Neutrophil (primary cell): ENCODE results near the gene ENDOU.

Source experiments
- H3K27ac ChIP-seq: fragments of 200-600 bp; sonication (generic); 2 replicates; pipeline ENCODE4 v1.5.1; 2016; ENCODE audit warnings: mild to moderate bottlenecking, moderate library complexity
- H3K27me3 ChIP-seq: fragments of 200-600 bp; sonication (generic); 2 replicates; pipeline ENCODE4 v1.6.0; 2016; ENCODE audit warnings: mild to moderate bottlenecking
- H3K36me3 ChIP-seq: fragments of 200-600 bp; sonication (generic); 2 replicates; pipeline ENCODE4 v1.5.1; 2017
- H3K4me1 ChIP-seq, 2 experiments: fragments of 200-600 bp in 1 of 2; sonication (generic) in 1 of 2; 1 replicate in 1 of 2; 2 replicates in 1 of 2; pipeline versions ENCODE4 v1.5.1 to v1.6.1; 2013 to 2016; ENCODE audit warnings: low read depth in 1 of 2, low read length in 1 of 2, mild to moderate bottlenecking in 1 of 2, moderate library complexity in 1 of 2; ENCODE audit not compliant: control insufficient read depth in 1 of 2, insufficient read depth in 1 of 2
- H3K4me3 ChIP-seq, 2 experiments: fragments of 200-600 bp in 1 of 2; sonication (generic) in 1 of 2; 1 replicate in 1 of 2; 2 replicates in 1 of 2; pipeline ENCODE4 v1.5.1; 2013 to 2016; ENCODE audit warnings: low read depth in 1 of 2, low read length in 1 of 2, mild to moderate bottlenecking in 1 of 2, moderate library complexity in 1 of 2
- H3K9me3 ChIP-seq: fragments of 200-600 bp; sonication (generic); 2 replicates; pipeline ENCODE4 v1.5.1; 2016
- TF ChIP-seq, protein P1 (sequence below): fragments of 200-600 bp; sonication (generic); IDR thresholded peaks from 2 replicates; pipeline ENCODE4 v1.5.1; 2016; ENCODE audit warnings: antibody characterized with exemption

ENDOU gene

GRCh38 chr12:47705229-47705565, 20.1 kb downstream of the ENDOU start:
- TF ChIP-seq, protein P1, sequence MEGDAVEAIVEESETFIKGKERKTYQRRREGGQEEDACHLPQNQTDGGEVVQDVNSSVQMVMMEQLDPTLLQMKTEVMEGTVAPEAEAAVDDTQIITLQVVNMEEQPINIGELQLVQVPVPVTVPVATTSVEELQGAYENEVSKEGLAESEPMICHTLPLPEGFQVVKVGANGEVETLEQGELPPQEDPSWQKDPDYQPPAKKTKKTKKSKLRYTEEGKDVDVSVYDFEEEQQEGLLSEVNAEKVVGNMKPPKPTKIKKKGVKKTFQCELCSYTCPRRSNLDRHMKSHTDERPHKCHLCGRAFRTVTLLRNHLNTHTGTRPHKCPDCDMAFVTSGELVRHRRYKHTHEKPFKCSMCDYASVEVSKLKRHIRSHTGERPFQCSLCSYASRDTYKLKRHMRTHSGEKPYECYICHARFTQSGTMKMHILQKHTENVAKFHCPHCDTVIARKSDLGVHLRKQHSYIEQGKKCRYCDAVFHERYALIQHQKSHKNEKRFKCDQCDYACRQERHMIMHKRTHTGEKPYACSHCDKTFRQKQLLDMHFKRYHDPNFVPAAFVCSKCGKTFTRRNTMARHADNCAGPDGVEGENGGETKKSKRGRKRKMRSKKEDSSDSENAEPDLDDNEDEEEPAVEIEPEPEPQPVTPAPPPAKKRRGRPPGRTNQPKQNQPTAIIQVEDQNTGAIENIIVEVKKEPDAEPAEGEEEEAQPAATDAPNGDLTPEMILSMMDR: no peak
- H3K27ac ChIP-seq: peak overlapping the region; percentile 94
- peaks cover 8% of the 10 kb centered on the region for H3K36me3 ChIP-seq
- peak overlapping the region; percentile 86 to 87 for H3K4me3 ChIP-seq
- H3K9me3 ChIP-seq: no peaks in the 10 kb centered on the region
- H3K4me1 ChIP-seq: peaks cover 40 to 51% of the 10 kb centered on the region in 2 experiments
- H3K27me3 ChIP-seq: no peaks in the 10 kb centered on the region

DNA sequence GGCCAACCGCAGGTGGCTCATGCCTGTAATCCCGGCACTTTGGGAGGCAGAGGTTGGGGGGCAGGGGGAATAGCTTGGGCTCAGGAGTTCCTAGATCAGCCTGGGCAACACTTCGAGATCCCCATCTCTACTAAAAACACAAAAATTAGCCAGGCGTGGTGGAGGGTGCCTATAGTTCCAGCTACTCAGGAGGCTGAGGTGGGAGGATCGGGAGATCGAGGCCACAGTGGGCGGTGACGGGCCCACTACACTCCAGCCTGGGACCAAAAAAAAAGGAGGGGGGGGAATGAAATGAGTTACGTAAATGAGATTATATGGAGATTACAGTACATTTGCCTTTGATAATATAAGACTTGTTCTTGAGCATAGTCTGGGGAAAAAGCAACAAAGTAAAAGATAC, 20.6 kb downstream of the ENDOU start:
- peaks cover 11% of the 10 kb centered on the region for H3K36me3 ChIP-seq
- no peaks in the 10 kb centered on the region for H3K9me3 ChIP-seq
- H3K4me3 ChIP-seq: peak overlapping the region; percentile 86 to 87
- H3K4me1 ChIP-seq: peaks cover 36 to 46% of the 10 kb centered on the region in 2 experiments
- TF ChIP-seq, protein P1: no peak
- H3K27me3 ChIP-seq: no peaks in the 10 kb centered on the region
- H3K27ac ChIP-seq: no peak overlapping the region

- H3K4me1 ChIP-seq: peaks cover 14 to 18% of the 10 kb centered on the region in 2 experiments
- H3K27me3 ChIP-seq: no peaks in the 10 kb centered on the region
- H3K36me3 ChIP-seq: peaks cover 25% of the 10 kb centered on the region
- TF ChIP-seq, protein P1: no peak
- H3K9me3 ChIP-seq: no peaks in the 10 kb centered on the region
- H3K4me3 ChIP-seq: no peak overlapping the region
- H3K27ac ChIP-seq: no peak overlapping the region
Observed at GRCh38 chr12:47700263-47700662, 25.0 kb downstream of the ENDOU start.

DNA sequence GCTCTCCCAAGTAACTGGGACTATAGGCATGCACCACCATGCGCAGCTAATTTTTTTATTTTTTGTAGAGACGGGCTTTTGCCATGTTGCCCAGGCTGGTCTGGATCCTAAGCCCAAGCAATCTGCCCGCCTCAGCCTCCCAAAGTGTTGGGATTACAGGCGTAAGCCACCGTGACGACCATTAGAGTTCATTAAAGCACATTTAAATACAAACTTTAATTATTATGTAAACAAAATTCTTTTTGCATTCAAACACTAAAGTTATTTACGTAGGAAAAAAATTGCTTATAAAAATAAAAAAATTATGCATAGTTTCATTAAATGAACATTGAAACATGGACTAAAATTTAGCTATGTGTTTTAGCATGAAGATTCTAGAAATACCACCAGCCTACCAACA, 26.7 kb downstream of the ENDOU start:
- peaks cover 10% of the 10 kb centered on the region in 2 experiments for H3K4me1 ChIP-seq
- no peak overlapping the region for H3K27ac ChIP-seq
- TF ChIP-seq, protein P1: no peak
- H3K27me3 ChIP-seq: no peaks in the 10 kb centered on the region
- peaks cover 34% of the 10 kb centered on the region for H3K36me3 ChIP-seq
- no peaks in the 10 kb centered on the region for H3K9me3 ChIP-seq
- H3K4me3 ChIP-seq: no peak overlapping the region

GRCh38 chr12:47698055-47698454, 27.2 kb downstream of the ENDOU start:
- H3K36me3 ChIP-seq: peaks cover 40% of the 10 kb centered on the region
- no peaks in the 10 kb centered on the region for H3K9me3 ChIP-seq
- no peak overlapping the region for H3K4me3 ChIP-seq
- peak overlapping the region; percentile 50 for H3K27ac ChIP-seq
- TF ChIP-seq, protein P1: no peak
- peaks cover 10% of the 10 kb centered on the region in 2 experiments for H3K4me1 ChIP-seq
- H3K27me3 ChIP-seq: no peaks in the 10 kb centered on the region

- H3K36me3 ChIP-seq: peaks cover 52% of the 10 kb centered on the region
- H3K4me1 ChIP-seq: no peaks in the 10 kb centered on the region
- no peaks in the 10 kb centered on the region for H3K9me3 ChIP-seq
- TF ChIP-seq, protein P1: no peak
- no peak overlapping the region for H3K4me3 ChIP-seq
- H3K27ac ChIP-seq: no peak overlapping the region
- no peaks in the 10 kb centered on the region for H3K27me3 ChIP-seq
Observed at GRCh38 chr12:47689215-47689614, 36.1 kb downstream of the ENDOU start.
